Measurements from ENCODE around the gene RARS2. TPM values are rescaled to one million over a fixed set of nuclear protein-coding genes. Genes with fewer than 3 reads are reported as not detected.
A peak's percentile ranks its signal among the peaks of the same experiment; 100 is the strongest.

Gene RARS2
- total and polyA plus RNA-seq, 9 of the 15 experiments (the other 6 are each of a cell fraction or from before 2014, with no cell fraction given): 30.0 to 92.7 (median 43.4) TPM

GRCh38 chr6:87543696-87544473, 45.9 kb downstream of the RARS2 start:
- no peak for DNase-seq (ENCODE audit: extremely low read depth in 1 of 4, low spot score in 3 of 4)
- no peaks in the 10 kb centered on the region for H3K9me3 ChIP-seq (replicated peaks; ENCODE audit: control insufficient read depth, insufficient read depth, low read depth, low read length)
- POLR2A ChIA-PET: no interaction called here
- no peak overlapping the region for H3K4me3 ChIP-seq
- TF ChIP-seq, protein P1, sequence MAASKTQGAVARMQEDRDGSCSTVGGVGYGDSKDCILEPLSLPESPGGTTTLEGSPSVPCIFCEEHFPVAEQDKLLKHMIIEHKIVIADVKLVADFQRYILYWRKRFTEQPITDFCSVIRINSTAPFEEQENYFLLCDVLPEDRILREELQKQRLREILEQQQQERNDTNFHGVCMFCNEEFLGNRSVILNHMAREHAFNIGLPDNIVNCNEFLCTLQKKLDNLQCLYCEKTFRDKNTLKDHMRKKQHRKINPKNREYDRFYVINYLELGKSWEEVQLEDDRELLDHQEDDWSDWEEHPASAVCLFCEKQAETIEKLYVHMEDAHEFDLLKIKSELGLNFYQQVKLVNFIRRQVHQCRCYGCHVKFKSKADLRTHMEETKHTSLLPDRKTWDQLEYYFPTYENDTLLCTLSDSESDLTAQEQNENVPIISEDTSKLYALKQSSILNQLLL (CRISPR knock-in tag; IDR thresholded peaks at IDR 0.05; ENCODE audit: borderline replicate concordance): no peak
- TF ChIP-seq ZNF316 (IDR thresholded peaks at IDR 0.05) (peak; percentile 50; the same call in 1 of the 2 replicates), C11orf30 (IDR thresholded peaks at IDR 0.05; ENCODE audit: low read depth) (0 out of 2 replicates have a peak, but pooled peaks have one; percentile 12)
- no TSS peak for BruUV-seq (replicated peaks)
- no peak for FAIRE-seq
- CTCF ChIA-PET (ENCODE audit: low intra/inter-chr PET ratio): no interaction called here
- H3K36me3 ChIP-seq (ENCODE audit: control insufficient read depth, insufficient read depth, low read length): peaks cover 81% of the 10 kb centered on the region
- no peak overlapping the region for H3K27ac ChIP-seq (ENCODE audit: extremely low read depth, low read depth, low read length)
- H3K27me3 ChIP-seq (ENCODE audit: control insufficient read depth in 2 of 2, insufficient read depth in 2 of 2, low read length in 2 of 2): no peaks in the 10 kb centered on the region
- no peaks in the 10 kb centered on the region for H4K20me1 ChIP-seq (replicated peaks; ENCODE audit: control insufficient read depth, insufficient read depth, low read length)
- no peak for ATAC-seq
- WGBS (ENCODE audit: insufficient coverage, low coverage, missing lambda C conversion rate): 84% methylated on average over 4 of the region's 4 CpGs
- no peak overlapping the region for H3K9ac ChIP-seq (ENCODE audit: insufficient read depth in 1 of 2, low read depth in 2 of 2, low read length in 2 of 2)
- no peaks in the 10 kb centered on the region for H3K79me2 ChIP-seq (ENCODE audit: control insufficient read depth, insufficient read depth, low read length)
- intact Hi-C loops (cut with micrococcal nuclease): no loop called here
- H2AFZ ChIP-seq (ENCODE audit: low read depth, low read length): no peak overlapping the region
- in situ Hi-C loops (cut with MboI): no loop called here
- H3K4me1 ChIP-seq (replicated peaks in 1 of 2; ENCODE audit: control insufficient read depth in 2 of 2, insufficient read depth in 2 of 2, low read length in 2 of 2): no peaks in the 10 kb centered on the region
- H3K4me2 ChIP-seq (ENCODE audit: insufficient read depth, low read length): no peak overlapping the region
- H3K9me1 ChIP-seq (ENCODE audit: control insufficient read depth, insufficient read depth, low read length): no peaks in the 10 kb centered on the region

GRCh38 chr6:87541744-87542143, 48.0 kb downstream of the RARS2 start:
- FAIRE-seq: no peak
- H3K4me2 ChIP-seq (ENCODE audit: insufficient read depth, low read length): no peak overlapping the region
- H3K4me3 ChIP-seq: no peak overlapping the region
- H3K27ac ChIP-seq (ENCODE audit: extremely low read depth, low read depth, low read length): no peak overlapping the region
- H3K4me1 ChIP-seq (replicated peaks in 1 of 2; ENCODE audit: control insufficient read depth in 2 of 2, insufficient read depth in 2 of 2, low read length in 2 of 2): no peaks in the 10 kb centered on the region
- 100% methylated on average over 2 of the region's 2 CpGs for WGBS (ENCODE audit: insufficient coverage, low coverage, missing lambda C conversion rate)
- no peaks in the 10 kb centered on the region for H3K9me1 ChIP-seq (ENCODE audit: control insufficient read depth, insufficient read depth, low read length)
- ChIA-PET POLR2A (interaction anchor here (0.6 kb wide), 1 partner anchor 46 kb away, joined by 3 read pairs; no protein-coding TSS in a partner anchor), CTCF (ENCODE audit: low intra/inter-chr PET ratio) (no interaction called here)
- intact Hi-C loops (cut with micrococcal nuclease) (no loop called here), in situ Hi-C loops (cut with MboI) (no loop called here)
- no peaks in the 10 kb centered on the region for H3K79me2 ChIP-seq (ENCODE audit: control insufficient read depth, insufficient read depth, low read length)
- peaks cover 73% of the 10 kb centered on the region for H3K36me3 ChIP-seq (ENCODE audit: control insufficient read depth, insufficient read depth, low read length)
- ATAC-seq: no peak
- H3K9me3 ChIP-seq (replicated peaks; ENCODE audit: control insufficient read depth, insufficient read depth, low read depth, low read length): no peaks in the 10 kb centered on the region
- H4K20me1 ChIP-seq (replicated peaks; ENCODE audit: control insufficient read depth, insufficient read depth, low read length): no peaks in the 10 kb centered on the region
- TF ChIP-seq, protein P2, sequence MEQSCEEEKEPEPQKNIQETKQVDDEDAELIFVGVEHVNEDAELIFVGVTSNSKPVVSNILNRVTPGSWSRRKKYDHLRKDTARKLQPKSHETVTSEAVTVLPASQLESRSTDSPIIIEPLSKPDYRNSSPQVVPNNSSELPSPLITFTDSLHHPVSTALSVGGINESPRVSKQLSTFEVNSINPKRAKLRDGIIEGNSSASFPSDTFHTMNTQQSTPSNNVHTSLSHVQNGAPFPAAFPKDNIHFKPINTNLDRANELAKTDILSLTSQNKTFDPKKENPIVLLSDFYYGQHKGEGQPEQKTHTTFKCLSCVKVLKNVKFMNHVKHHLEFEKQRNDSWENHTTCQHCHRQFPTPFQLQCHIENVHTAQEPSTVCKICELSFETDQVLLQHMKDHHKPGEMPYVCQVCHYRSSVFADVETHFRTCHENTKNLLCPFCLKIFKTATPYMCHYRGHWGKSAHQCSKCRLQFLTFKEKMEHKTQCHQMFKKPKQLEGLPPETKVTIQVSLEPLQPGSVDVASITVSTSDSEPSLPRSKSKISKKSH (CRISPR knock-in tag; IDR thresholded peaks at IDR 0.05): no peak
- TF ChIP-seq SIN3A (IDR thresholded peaks at IDR 0.05; ENCODE audit: borderline replicate concordance in 2 of 2, control insufficient read depth in 1 of 2, low read depth in 2 of 2, low read length in 2 of 2) (no peak), MAZ (CRISPR knock-in tag; conservative IDR thresholded peaks at IDR 0.05 in 1 of 2, IDR thresholded peaks at IDR 0.05 in 1 of 2) (no peak), NFIC (IDR thresholded peaks at IDR 0.05) (no peak)
- no peak for DNase-seq (ENCODE audit: extremely low read depth in 1 of 4, low spot score in 3 of 4)
- H3K9ac ChIP-seq (ENCODE audit: insufficient read depth in 1 of 2, low read depth in 2 of 2, low read length in 2 of 2): no peak overlapping the region
- H2AFZ ChIP-seq (ENCODE audit: low read depth, low read length): no peak overlapping the region
- no peaks in the 10 kb centered on the region for H3K27me3 ChIP-seq (ENCODE audit: control insufficient read depth in 2 of 2, insufficient read depth in 2 of 2, low read length in 2 of 2)
- BruUV-seq (replicated peaks): no TSS peak

Data from K562 (cell line).